TTC549 (cell line): ENCODE measurements around the gene UBE2Q2.
"Not testable (repeated sequence)": the region's sequence is repeated elsewhere in the genome, so short reads cannot be mapped to it uniquely, and the experiment has no call there.

Experiments
- FAIRE-seq: peaks from 2 replicates; lab custom pipeline; 2012; peaks lifted over from hg19 to GRCh38; lab: Jason Lieb, UNC

Gene UBE2Q2

GRCh38 chr15:75827691-75828090, 15.6 kb upstream of the UBE2Q2 start:
- no peak for FAIRE-seq

GRCh38 chr15:75828429-75828828, 14.8 kb upstream of the UBE2Q2 start:
- FAIRE-seq, result no peak

GRCh38 chr15:75830910-75831805, 12.1 kb upstream of the UBE2Q2 start:
- FAIRE-seq, result no peak

GRCh38 chr15:75831806-75832102, 11.5 kb upstream of the UBE2Q2 start:
- no peak for FAIRE-seq

GRCh38 chr15:75832114-75832513, 11.1 kb upstream of the UBE2Q2 start:
- no peak for FAIRE-seq

GRCh38 chr15:75834021-75834420, 9.2 kb upstream of the UBE2Q2 start:
- no peak for FAIRE-seq

- no peak for FAIRE-seq
These were observed 7.0 kb upstream of the UBE2Q2 start for GRCh38 chr15:75835990-75836958.

GRCh38 chr15:75836959-75837334, 6.3 kb upstream of the UBE2Q2 start:
- FAIRE-seq, result no peak

GRCh38 chr15:75840659-75841058, 2.6 kb upstream of the UBE2Q2 start:
- FAIRE-seq, result no peak

GRCh38 chr15:75841626-75842025, 1.6 kb upstream of the UBE2Q2 start:
- no peak for FAIRE-seq

GRCh38 chr15:75843678-75844581, 683 bp downstream of the UBE2Q2 start:
- no peak for FAIRE-seq

- no peak for FAIRE-seq
These were observed 1.5 kb downstream of the UBE2Q2 start for GRCh38 chr15:75844629-75845335.

- no peak for FAIRE-seq
These were observed 5.9 kb downstream of the UBE2Q2 start for GRCh38 chr15:75849167-75849566.

GRCh38 chr15:75850708-75851107, 7.5 kb downstream of the UBE2Q2 start:
- no peak for FAIRE-seq

- not testable (repeated sequence) for FAIRE-seq
These were observed 8.3 kb downstream of the UBE2Q2 start for GRCh38 chr15:75851566-75851965.

GRCh38 chr15:75857886-75858285, 14.6 kb downstream of the UBE2Q2 start:
- FAIRE-seq, result no peak

GRCh38 chr15:75861750-75862402, 18.6 kb downstream of the UBE2Q2 start:
- FAIRE-seq, result no peak

- FAIRE-seq, result no peak
These were observed 19.5 kb downstream of the UBE2Q2 start for GRCh38 chr15:75862796-75863195.

GRCh38 chr15:75864213-75865059, 21.2 kb downstream of the UBE2Q2 start:
- FAIRE-seq, result no peak

GRCh38 chr15:75866045-75866444, 22.8 kb downstream of the UBE2Q2 start:
- FAIRE-seq, result not testable (repeated sequence)
